GM12865 (cell line): Measurements from ENCODE around the gene DMKN.

Source experiments
- DNase-seq: peaks from one replicate; pipeline ENCODE4 v3.0.0; 2010; ENCODE audit warnings: low read depth
- H3K4me3 ChIP-seq: 2 replicates; pipeline ENCODE4 v1.5.1; 2011; ENCODE audit warnings: mild to moderate bottlenecking, low read depth, low read length, control low read depth
- CTCF ChIP-seq: IDR thresholded peaks from 2 replicates; pipeline ENCODE4 v1.5.1; 2011; ENCODE audit warnings: low read length, control low read depth, low read depth, inconsistent platforms; ENCODE audit not compliant: insufficient read depth; ENCODE audit errors: missing control alignments

DMKN gene

GRCh38 chr19:35507561-35507960, 5.9 kb downstream of the DMKN start:
- H3K4me3 ChIP-seq, result no peak overlapping the region
- TF ChIP-seq CTCF, result no peak
- no peak for DNase-seq

GRCh38 chr19:35506011-35506410, 7.4 kb downstream of the DMKN start:
- no peak for DNase-seq
- TF ChIP-seq CTCF, result no peak

DNA sequence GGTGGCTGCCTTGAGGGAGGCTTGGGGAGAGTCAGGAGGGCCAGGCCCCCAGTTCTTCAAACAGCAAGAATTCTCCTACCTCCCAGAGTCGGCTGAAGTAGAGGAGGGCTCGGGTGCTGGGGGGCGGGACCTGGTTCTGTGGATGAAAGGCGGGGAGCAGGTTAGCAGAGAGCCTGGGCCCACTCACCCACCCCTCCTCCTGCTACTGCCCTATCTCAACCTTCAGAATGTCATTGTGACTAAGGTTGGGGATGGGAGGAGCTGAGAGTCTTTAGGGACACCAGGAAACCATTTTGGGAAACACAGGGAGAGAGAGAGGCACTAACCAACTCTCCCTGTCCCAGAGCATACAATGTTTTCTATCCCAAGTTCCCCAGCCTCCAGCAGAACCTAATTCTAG, 10.7 kb downstream of the DMKN start:
- TF ChIP-seq CTCF, result no peak
- no peak for DNase-seq
- no peak overlapping the region for H3K4me3 ChIP-seq

More at GRCh38 chr19:35506011-35506410, 7.4 kb downstream of the DMKN start:
- no peak overlapping the region for H3K4me3 ChIP-seq

DNA sequence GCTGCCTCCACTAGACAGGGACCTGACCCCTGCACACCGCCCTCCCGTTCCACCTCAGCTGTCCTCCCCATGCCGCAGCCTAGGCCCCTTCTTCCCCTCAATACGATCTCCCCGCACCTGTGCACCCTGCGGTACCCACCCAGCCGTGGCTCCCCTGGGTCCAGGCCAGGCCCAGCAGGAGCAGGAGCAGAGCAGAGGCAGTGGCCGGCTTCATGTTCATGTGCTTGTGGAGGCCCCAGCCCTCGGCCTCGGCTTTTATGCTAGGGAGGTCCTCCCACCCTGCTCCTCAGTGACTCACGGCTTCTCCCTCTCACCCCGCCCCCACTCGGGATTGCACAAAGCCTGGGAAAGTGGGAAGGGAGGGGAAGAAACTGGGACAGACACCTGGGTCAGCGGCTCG, 11.8 kb downstream of the DMKN start:
- TF ChIP-seq CTCF, result no peak
- H3K4me3 ChIP-seq, result no peak overlapping the region
- no peak for DNase-seq

GRCh38 chr19:35500611-35501010, 12.8 kb downstream of the DMKN start:
- TF ChIP-seq CTCF, result no peak
- no peak for DNase-seq
- no peak overlapping the region for H3K4me3 ChIP-seq

GRCh38 chr19:35498984-35499527, 14.4 kb downstream of the DMKN start:
- DNase-seq, result no peak
- TF ChIP-seq CTCF, result no peak
- H3K4me3 ChIP-seq, result no peak overlapping the region

GRCh38 chr19:35498220-35498619, 15.2 kb downstream of the DMKN start:
- TF ChIP-seq CTCF, result no peak
- H3K4me3 ChIP-seq, result no peak overlapping the region
- DNase-seq, result no peak
